Measurements from ENCODE around the gene TOX2. TPM values are rescaled to one million over a fixed set of nuclear protein-coding genes. Genes with fewer than 3 reads are reported as not detected.

TOX2 gene
- total RNA-seq, 1 donor = 5.2 TPM

GRCh38 chr20:44091026-44091425, 176.4 kb downstream of the TOX2 start:
- no peak for TF ChIP-seq CTCF (IDR thresholded peaks at IDR 0.05; ENCODE audit: insufficient read depth, low read length)
- DNase-seq (ENCODE audit: low read depth) = peak; percentile 20
- H3K4me3 ChIP-seq (ENCODE audit: low read depth, low read length) = no peak overlapping the region

- H3K4me3 ChIP-seq (ENCODE audit: low read depth, low read length) = no peak overlapping the region
- TF ChIP-seq CTCF (IDR thresholded peaks at IDR 0.05; ENCODE audit: insufficient read depth, low read length) = peak; percentile 62
- DNase-seq (ENCODE audit: low read depth) = peak; percentile 69
Measured at GRCh38 chr20:44092551-44093248, 178.0 kb downstream of the TOX2 start.

- H3K4me3 ChIP-seq (ENCODE audit: low read depth, low read length) = no peak overlapping the region
- TF ChIP-seq CTCF (IDR thresholded peaks at IDR 0.05; ENCODE audit: insufficient read depth, low read length) = no peak
- DNase-seq (ENCODE audit: low read depth) = no peak
Measured at GRCh38 chr20:44093249-44093582, 178.6 kb downstream of the TOX2 start.

- TF ChIP-seq CTCF (IDR thresholded peaks at IDR 0.05; ENCODE audit: insufficient read depth, low read length) = no peak
- no peak overlapping the region for H3K4me3 ChIP-seq (ENCODE audit: low read depth, low read length)
- no peak for DNase-seq (ENCODE audit: low read depth)
Measured at GRCh38 chr20:44095831-44096230, 181.2 kb downstream of the TOX2 start.

GRCh38 chr20:44097521-44098255, 183.0 kb downstream of the TOX2 start:
- peak; percentile 71 for DNase-seq (ENCODE audit: low read depth)
- no peak overlapping the region for H3K4me3 ChIP-seq (ENCODE audit: low read depth, low read length)
- TF ChIP-seq CTCF (IDR thresholded peaks at IDR 0.05; ENCODE audit: insufficient read depth, low read length) = no peak

GRCh38 chr20:44098256-44098630, 183.6 kb downstream of the TOX2 start:
- no peak for DNase-seq (ENCODE audit: low read depth)
- TF ChIP-seq CTCF (IDR thresholded peaks at IDR 0.05; ENCODE audit: insufficient read depth, low read length) = no peak
- H3K4me3 ChIP-seq (ENCODE audit: low read depth, low read length) = no peak overlapping the region
